ENCODE data around the gene PLCB4. TPM values are rescaled to one million over a fixed set of nuclear protein-coding genes. Genes with fewer than 3 reads are reported as not detected.

Gene PLCB4
- total RNA-seq, 1 experiment from 2014 or later, result 12.6 TPM

DNA sequence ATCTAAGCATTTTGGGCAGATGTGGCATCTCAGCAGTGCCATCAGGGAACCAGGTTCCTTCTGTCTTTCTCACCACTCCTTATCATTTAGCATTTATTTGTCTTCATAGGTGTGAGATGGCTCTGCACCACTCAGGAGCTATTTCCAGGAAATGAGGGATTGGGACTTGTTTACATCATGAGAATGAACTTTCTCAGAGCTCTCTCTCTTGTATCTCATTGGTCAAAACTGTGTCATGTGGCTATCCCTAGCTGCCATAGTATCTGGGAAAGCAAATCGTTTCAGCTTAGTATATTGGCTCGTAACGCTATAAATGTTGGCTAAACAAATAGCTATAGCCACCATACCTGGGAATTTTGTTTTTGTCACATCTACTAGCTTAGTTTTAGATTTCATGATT is 23.8 kb downstream of the PLCB4 start:
- TF ChIP-seq NFYB (CRISPR knock-in tag; conservative IDR thresholded peaks at IDR 0.05; ENCODE audit: low read depth) (0 out of 2 replicates have a peak, but pooled peaks have one; percentile 14), CBFB (CRISPR knock-in tag; IDR thresholded peaks at IDR 0.05; ENCODE audit: low read depth) (no peak)
- ChIA-PET POLR2A (no interaction called here), CTCF (interaction anchor here (1.9 kb wide), 1 partner anchor 239 kb away, joined by 9 read pairs; no protein-coding TSS in a partner anchor)
- ATAC-seq (no peak), DNase-seq (ENCODE audit: low spot score) (no peak)
- peaks cover 22% of the 10 kb centered on the region for H3K4me1 Mint-ChIP-seq
- H3K27ac Mint-ChIP-seq, result no peak overlapping the region
- no peaks in the 10 kb centered on the region for H3K36me3 Mint-ChIP-seq
- no peaks in the 10 kb centered on the region for H3K9me3 Mint-ChIP-seq
- H3K4me3 Mint-ChIP-seq, result no peak overlapping the region
- no peaks in the 10 kb centered on the region for H3K27me3 Mint-ChIP-seq (ENCODE audit: low read depth)

GRCh38 chr20:9093218-9093957 is 24.5 kb downstream of the PLCB4 start:
- POLR2A ChIA-PET, result no interaction called here
- H3K4me1 Mint-ChIP-seq, result peaks cover 19% of the 10 kb centered on the region
- H3K36me3 Mint-ChIP-seq, result no peaks in the 10 kb centered on the region
- no peaks in the 10 kb centered on the region for H3K27me3 Mint-ChIP-seq (ENCODE audit: low read depth)
- DNase-seq (ENCODE audit: low spot score) (no peak), ATAC-seq (no peak)
- H3K4me3 Mint-ChIP-seq, result no peak overlapping the region
- peak overlapping the region; percentile 10; the same call in 1 of the 2 replicates for H3K27ac Mint-ChIP-seq
- CTCF ChIA-PET, result interaction anchor here (0.6 to 1.9 kb wide), 2 partner anchors 165 to 239 kb away, joined by 3 to 9 read pairs; no protein-coding TSS in a partner anchor
- no peaks in the 10 kb centered on the region for H3K9me3 Mint-ChIP-seq
- TF ChIP-seq, protein P1, sequence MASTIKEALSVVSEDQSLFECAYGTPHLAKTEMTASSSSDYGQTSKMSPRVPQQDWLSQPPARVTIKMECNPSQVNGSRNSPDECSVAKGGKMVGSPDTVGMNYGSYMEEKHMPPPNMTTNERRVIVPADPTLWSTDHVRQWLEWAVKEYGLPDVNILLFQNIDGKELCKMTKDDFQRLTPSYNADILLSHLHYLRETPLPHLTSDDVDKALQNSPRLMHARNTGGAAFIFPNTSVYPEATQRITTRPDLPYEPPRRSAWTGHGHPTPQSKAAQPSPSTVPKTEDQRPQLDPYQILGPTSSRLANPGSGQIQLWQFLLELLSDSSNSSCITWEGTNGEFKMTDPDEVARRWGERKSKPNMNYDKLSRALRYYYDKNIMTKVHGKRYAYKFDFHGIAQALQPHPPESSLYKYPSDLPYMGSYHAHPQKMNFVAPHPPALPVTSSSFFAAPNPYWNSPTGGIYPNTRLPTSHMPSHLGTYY (CRISPR knock-in tag; IDR thresholded peaks at IDR 0.05), result no peak
- TF ChIP-seq ZNF423 (CRISPR knock-in tag; IDR thresholded peaks at IDR 0.05) (no peak), CTCF (IDR thresholded peaks at IDR 0.05) (no peak), SP1 (CRISPR knock-in tag; conservative IDR thresholded peaks at IDR 0.05) (no peak), ZNF425 (CRISPR knock-in tag; conservative IDR thresholded peaks at IDR 0.05) (no peak), NR1H2 (CRISPR knock-in tag; IDR thresholded peaks at IDR 0.05) (no peak), IRF2 (CRISPR knock-in tag; IDR thresholded peaks at IDR 0.05; ENCODE audit: borderline replicate concordance, low read depth) (no peak), CREM (CRISPR knock-in tag; IDR thresholded peaks at IDR 0.05) (no peak), AFF4 (CRISPR knock-in tag; IDR thresholded peaks at IDR 0.05; ENCODE audit: borderline replicate concordance) (no peak), ZNF281 (CRISPR knock-in tag; IDR thresholded peaks at IDR 0.05) (no peak), ZNF263 (CRISPR knock-in tag; IDR thresholded peaks at IDR 0.05; ENCODE audit: low read depth) (no peak), KAT7 (CRISPR knock-in tag; IDR thresholded peaks at IDR 0.05; ENCODE audit: borderline replicate concordance) (no peak)
- TF ChIP-seq, protein P2, sequence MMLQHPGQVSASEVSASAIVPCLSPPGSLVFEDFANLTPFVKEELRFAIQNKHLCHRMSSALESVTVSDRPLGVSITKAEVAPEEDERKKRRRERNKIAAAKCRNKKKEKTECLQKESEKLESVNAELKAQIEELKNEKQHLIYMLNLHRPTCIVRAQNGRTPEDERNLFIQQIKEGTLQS (CRISPR knock-in tag; conservative IDR thresholded peaks at IDR 0.05), result no peak
- TF ChIP-seq, protein P3, sequence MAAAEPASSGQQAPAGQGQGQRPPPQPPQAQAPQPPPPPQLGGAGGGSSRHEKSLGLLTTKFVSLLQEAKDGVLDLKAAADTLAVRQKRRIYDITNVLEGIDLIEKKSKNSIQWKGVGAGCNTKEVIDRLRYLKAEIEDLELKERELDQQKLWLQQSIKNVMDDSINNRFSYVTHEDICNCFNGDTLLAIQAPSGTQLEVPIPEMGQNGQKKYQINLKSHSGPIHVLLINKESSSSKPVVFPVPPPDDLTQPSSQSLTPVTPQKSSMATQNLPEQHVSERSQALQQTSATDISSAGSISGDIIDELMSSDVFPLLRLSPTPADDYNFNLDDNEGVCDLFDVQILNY (CRISPR knock-in tag; IDR thresholded peaks at IDR 0.05), result no peak
- TF ChIP-seq, protein P4, sequence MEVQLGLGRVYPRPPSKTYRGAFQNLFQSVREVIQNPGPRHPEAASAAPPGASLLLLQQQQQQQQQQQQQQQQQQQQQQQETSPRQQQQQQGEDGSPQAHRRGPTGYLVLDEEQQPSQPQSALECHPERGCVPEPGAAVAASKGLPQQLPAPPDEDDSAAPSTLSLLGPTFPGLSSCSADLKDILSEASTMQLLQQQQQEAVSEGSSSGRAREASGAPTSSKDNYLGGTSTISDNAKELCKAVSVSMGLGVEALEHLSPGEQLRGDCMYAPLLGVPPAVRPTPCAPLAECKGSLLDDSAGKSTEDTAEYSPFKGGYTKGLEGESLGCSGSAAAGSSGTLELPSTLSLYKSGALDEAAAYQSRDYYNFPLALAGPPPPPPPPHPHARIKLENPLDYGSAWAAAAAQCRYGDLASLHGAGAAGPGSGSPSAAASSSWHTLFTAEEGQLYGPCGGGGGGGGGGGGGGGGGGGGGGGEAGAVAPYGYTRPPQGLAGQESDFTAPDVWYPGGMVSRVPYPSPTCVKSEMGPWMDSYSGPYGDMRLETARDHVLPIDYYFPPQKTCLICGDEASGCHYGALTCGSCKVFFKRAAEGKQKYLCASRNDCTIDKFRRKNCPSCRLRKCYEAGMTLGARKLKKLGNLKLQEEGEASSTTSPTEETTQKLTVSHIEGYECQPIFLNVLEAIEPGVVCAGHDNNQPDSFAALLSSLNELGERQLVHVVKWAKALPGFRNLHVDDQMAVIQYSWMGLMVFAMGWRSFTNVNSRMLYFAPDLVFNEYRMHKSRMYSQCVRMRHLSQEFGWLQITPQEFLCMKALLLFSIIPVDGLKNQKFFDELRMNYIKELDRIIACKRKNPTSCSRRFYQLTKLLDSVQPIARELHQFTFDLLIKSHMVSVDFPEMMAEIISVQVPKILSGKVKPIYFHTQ (CRISPR knock-in tag; IDR thresholded peaks at IDR 0.05), result no peak

Measured in WTC11 (cell line).